NCI-H1092 treated with DMSO at 0.1 percent for 48 hours (cell line): Measurements from ENCODE around the gene ZDHHC19.
"Not testable (repeated sequence)": the region's sequence is repeated elsewhere in the genome, so short reads cannot be mapped to it uniquely, and the experiment has no call there.

Experiments used
- DNase-seq: peaks from one replicate; lab custom pipeline; 2025; lab: John Stamatoyannopoulos, UW

The ZDHHC19 gene

DNA sequence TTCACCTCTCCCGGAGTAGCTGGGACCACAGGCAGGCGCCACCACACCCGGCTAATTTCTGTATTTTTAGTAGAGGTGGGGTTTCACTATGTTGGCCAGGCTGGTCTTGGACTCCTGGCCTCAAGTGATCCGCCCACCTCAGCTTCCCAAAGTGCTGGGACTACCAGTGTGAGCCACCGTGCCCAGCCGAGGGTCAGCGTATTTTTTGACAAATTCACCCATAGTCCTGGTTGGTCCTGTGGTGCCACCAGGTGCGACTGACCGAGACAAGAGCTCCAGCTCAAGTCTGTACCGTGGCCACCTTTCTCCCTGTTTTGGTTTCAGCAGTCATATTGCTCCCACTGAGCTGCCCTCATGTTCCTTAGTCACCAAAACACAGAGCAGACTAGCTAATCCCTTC, 13.9 kb upstream of the ZDHHC19 start:
- DNase-seq: no peak

DNA sequence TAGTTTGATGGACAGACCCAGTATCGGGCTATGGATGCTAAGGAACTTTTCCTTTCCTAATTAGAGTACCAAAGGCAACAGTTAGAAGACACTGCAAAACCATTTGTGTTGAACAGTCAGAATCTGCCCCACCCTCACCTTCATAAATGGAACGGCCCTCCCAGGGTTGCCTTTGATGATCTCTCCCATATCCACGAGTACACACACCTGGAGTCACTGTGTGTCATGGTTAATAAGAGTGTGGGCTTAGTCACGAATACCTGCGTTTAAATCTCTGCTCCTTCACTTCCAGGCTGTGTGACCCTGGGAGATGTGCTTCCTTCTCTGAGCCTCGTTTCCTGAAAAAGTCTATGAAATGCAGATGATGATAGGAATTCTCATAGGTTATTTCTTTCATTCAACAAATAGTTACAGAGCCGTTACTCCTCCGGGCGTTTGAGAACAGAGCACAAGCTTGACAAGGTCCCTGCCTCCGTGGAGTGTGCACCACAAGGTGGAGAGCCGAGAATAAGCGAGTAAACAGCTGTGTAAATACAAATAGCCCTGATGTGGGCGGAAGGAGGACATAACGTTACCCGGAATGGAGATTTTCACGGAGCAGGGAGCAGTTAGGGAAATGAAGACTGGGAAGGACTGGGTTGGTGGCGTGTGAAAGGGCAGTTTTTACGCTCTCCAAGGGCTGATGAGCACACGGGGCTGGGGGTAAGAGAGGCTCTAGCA, 11.8 kb upstream of the ZDHHC19 start:
- DNase-seq: peak; percentile 47

DNA sequence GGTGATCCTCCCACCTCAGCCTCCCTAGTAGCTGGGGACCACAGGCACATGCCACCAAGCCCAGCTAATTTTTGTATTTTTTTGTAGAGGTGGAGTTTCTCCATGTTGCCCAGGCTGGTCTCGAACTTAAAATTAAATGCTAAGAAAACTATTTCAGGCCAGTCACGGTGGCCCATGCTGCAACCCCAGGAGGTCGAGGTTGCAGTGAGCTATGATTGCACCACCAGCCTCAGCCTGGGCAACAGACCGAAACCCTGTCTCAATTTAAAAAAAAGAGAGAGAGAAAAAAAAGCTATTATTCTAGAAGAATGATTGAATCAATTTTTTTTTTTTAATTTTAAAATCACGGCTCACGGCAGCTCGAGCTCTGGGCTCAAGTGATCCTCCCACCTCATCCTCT, 9.8 kb upstream of the ZDHHC19 start:
- no peak for DNase-seq

DNA sequence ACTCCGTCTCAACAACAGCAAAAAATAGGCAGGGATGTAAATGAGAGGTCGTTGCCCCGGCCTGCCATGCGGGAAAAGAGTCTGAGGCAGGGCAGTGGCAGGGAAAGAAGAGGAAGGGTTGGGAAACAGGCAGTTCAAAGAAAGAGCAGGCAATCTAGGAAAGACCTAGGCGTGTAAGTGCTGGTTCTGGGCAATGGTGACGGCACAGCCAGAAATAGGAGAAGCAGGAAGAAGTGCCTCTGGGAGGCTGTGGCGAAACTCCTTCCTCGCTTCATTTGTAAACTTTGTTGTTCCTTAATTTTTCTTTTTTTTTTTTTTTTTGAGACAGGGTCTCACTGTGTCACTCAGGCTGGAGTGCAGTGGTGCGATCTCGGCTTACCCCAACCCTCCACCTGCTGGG, 9.4 kb upstream of the ZDHHC19 start:
- no peak for DNase-seq

DNA sequence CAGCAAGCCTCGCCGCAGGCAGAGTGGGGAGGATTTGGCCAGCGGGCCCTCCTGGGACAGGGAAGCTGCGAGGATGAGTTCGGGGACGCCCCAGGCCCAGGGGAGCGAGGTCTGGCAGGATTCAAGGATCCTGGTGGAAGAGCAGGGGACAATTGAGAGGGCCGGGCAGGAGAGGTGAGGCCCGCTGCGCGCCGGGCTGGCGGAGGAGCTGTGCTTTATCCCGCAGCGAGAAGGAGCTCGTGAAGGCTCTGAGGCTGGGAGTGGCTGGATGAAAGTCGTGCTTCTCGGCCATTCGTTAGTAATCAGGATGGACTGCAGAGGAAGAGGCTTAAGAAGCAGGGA, 8.7 kb upstream of the ZDHHC19 start:
- no peak for DNase-seq

DNA sequence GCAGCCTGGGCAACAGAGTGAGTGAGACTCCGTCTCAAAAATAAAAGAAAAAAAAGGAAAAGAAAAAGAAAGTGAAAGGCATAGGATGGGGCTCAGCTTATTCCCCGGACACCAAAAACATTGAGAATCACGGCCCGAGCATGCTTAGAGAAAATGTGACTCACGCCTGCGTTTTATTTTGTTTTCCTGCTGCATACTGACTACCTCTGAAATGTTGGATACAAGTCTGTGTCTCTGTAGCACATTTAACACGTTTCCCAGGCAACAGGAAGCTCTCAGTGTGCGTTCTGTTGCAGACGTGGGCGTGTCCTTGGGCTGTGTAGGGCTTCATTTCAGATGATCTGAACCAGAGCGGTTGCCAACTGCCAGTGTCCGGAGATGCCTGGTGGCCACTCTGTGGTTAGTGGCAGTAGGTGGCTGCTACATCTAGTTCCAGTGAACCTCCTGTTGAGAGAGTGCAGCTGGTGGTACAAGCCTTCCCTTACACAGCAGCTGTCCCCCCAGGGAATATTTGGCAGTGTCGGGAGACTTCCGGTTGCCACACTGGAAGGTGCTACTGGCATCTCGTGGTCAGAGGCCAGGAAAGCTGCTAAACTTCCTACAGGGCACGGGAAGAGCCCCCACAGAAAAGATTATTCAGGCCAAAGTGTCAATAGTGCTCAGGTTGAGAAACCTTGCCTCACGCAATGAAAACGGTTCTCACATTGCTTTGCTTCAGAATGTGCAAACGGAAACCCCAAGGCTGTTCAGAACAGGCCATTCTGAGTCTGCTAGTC, 8.2 kb upstream of the ZDHHC19 start:
- peak; percentile 44 for DNase-seq

DNA sequence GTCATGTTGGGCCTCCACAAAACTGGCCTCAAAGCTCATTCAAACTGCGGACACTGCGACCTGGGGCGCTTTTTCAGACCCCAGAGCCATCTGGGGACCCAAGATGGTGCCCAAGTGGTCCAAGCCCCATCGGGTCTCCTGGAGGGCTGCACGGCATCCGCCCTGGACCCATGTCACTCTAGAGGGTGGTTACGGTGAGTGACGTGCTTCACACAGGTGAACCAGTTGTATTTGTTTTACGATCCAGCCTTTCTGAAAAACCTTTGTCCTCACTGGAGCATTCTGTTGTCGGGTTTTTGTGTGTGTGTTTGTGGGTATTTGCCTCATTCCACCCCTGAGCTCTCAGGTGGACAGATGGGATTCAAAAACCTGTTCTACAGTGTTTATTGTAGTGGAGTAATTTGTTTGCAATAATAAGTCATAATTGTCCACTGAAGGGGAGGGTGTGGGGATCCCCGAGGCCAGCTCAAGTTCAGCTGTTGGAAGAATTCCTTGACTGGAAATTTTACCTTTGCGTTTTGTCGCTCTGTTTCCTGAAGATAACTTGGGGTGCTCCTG, 7.0 kb upstream of the ZDHHC19 start:
- no peak for DNase-seq

DNA sequence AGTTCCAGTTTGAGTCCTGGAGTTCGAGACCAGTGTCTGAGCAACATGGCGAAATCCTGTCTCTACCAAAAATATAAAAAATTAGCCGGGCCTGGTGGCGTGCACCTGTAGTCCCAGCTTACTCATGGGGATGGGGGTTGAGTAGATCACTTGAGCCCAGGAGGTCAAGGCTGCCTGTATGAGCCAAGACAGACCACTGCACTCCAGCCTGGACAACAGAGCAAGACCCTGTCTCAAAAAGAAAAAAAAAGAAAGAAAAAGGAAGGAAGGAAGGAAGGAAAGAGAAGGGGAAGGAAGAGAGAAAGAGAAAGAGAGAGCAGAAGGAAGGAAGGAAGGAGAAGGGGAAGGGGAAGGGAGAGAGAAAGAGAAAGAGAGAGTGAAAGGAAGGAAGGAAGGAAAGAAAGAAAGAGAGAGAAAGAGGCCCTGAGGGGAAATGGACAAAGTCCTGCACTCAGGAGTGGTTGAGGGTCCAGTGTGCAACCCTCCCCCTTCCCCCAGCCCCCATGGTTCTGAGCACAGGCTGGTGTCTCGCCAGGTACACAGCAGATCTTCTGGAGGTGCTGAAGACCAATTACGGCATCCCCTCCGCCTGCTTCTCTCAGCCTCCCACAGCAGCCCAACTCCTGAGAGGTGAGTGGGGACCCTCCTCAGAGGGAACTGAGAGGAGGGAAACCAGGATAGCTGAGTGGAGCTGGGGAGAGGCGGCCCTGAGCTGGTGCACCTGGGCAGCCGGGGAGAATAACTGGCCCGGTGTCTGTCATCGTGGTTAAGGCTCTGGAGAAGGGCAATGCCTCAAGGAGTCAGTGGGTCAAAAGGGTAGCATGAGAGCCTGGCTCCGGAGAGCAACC, 6.3 kb upstream of the ZDHHC19 start:
- no peak for DNase-seq

DNA sequence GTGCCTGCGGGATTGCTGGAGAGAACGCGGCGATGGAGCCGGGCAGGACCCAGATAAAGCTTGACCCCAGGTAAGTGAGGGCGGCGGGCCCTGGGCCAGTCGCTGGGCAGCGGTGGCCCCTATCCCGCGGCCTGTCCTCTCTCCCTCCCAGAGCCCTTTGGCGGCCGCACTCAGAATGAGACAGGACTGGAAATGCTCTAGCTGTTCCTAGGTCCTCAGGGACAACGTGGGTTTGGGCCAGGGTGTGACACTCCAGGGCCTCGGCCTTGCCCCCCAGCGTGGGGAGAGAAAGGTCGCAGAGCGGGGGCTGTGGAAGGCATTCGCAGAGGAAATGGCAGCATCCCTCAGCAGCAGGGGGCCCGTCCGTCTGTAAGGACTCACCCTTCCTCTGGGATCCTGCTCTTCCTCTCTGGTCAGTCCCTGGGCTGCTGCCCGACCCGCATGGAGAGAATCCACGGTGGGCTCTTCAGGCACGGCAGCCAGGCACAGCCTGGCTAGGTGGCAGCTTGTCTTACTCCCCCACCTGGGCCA, 5.5 kb upstream of the ZDHHC19 start:
- no peak for DNase-seq

DNA sequence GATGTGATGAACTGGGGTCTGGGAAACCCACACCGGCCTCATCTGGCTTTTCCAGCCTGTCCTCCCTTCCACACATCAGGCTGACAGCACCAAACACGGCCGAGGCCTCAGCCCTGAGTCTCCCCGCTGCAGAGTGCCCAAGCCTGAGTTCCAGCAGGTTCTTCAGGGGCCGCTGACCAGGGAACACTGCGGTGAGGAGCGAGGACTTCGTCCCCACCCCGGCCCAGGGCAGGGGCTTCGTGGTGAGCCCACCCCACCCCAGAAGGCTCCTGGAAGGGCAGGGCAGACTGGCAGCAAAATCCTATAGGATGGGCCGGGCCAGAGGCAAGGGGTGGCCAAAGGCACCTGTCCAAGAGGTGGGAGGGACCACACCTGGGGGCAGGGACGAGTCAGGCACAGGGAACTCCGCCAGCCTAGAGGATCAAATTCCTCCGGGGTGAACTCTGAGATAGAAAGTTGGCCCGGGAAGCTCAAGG, 4.9 kb upstream of the ZDHHC19 start, which contains the start of gene SLC51A:
TSS of gene SLC51A (plus strand) at position 446 of the 476 bp plus-strand sequence. CDS start 179 bp downstream, outside the sequence.
- DNase-seq: no peak

DNA sequence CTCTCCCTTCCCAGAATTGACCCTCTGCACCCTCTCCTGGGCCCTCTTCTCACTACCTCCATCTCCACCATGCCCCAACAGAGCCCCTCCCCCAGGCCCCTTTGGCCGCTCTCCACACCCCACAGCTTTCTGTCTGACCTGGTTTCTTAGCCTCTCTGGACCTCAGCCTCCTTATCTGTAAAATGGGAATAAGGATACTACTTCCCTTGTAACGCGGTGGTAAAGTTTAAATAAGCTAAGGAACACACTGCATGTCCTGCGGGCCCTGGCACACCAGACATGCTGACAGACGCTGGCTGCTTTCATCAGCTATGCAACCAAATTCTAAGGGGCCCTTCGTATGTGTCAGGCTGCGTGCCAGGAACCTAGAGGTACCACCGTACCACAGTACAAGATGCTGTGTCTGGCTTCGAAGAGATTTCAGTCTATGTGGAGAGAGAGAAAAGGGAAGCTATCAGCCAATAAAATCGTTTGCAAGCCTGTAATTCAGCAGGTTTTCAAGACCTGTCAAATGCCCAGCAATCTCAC, 4.4 kb upstream of the ZDHHC19 start:
- no peak for DNase-seq

DNA sequence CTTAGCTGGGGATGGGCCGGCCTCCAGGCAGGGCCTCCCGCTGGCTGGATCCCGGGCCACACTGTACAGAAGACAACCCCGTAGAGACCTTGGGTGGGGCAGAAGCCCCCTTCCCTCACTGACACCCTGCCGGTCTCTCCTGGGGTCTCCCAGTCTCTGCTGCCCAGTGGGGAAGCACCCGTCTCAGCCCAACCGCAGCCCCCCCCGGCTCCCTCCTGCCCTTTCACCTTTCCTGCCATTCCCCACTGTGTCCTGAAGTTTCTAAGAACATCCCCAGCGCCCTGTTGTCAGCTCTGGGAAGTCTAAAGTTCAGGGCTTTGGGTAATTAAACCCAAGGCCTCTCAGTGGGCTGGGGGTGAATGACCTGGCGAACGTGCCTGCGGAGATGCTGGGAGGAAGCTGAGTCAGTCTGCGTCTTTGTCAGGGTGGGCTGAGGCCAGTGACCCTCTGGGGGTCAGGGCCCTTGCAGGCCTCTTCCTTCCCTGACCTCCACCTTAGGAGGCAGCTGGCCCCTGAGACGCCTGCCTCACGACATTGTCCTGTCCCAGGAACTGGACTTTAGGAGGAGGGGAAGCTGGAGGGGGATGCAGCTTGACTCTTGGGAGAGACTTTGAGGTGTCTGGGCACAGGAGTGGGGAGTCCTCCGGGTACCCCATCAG, 3.7 kb upstream of the ZDHHC19 start:
- no peak for DNase-seq

DNA sequence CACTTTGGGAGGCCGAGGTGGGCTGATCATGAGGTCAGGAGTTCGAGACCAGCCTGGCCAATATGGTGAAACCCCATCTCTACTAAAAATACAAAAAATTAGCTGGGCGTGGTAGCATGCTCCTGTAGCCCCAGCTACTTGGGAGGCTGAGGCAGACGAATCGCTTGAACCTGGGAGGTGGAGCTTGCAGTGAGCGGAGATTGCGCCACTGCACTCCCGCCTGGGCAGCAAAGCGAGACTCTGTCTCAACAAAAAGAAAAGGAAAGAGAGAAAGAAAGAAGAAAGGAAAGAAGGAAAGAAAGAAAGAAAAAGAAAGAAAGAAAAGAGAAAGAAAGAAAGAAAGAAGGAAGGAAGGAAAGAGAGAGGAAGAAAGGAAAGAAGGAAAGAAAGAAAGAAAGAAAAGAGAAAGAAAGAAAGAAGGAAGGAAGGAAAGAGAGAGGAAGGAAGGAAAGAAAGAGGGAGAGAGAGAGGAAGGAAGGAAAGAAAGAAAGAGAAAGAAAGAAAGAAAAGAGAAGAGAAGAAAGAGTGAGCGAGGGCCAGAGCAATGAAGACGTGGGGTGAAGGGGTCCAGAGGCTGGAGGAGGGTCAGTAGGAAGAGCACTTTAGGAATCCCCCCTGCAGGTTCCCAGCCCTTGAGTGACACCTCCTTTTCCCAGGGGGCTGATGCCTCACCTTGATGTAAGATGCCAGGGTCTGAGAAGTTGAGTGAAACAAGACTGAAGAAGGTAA, 1.1 kb downstream of the ZDHHC19 start:
- DNase-seq: not testable (repeated sequence)

DNA sequence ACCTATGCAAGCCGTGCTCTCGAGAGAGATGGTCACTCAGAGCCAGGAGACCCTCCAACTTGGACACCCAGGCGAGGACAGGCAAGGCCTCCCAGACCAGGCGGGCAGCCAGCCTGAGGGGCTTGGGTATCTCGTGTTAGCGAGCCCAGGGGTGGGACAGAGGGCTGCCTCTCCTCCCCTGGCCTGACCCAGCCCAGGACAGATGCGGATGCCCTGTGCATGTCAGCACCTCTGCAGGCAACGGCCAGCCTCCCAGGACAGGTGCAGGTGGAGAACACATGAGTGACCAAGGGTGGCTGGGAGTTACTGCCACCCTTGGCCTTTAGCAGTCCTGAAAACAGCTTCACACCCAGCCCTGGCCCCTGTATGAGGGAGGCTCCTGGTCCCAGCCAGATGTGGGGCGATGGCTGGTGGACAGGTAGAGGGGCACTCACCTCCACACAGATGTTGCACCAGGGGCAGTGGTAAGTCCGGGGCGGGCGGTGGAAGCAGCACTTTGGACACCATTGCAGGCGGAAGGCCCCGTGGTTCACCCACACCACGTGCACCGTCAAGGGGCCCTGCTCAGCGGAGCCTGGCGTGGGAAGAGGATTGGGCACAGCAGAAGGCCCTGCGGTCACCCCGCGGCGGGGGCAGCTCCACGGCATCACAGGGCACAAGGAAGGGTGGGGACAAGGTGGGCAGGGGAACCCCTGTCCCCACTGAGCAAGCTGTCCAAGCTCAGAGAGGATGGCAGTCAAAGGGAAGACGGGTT, 2.1 kb downstream of the ZDHHC19 start:
- no peak for DNase-seq

DNA sequence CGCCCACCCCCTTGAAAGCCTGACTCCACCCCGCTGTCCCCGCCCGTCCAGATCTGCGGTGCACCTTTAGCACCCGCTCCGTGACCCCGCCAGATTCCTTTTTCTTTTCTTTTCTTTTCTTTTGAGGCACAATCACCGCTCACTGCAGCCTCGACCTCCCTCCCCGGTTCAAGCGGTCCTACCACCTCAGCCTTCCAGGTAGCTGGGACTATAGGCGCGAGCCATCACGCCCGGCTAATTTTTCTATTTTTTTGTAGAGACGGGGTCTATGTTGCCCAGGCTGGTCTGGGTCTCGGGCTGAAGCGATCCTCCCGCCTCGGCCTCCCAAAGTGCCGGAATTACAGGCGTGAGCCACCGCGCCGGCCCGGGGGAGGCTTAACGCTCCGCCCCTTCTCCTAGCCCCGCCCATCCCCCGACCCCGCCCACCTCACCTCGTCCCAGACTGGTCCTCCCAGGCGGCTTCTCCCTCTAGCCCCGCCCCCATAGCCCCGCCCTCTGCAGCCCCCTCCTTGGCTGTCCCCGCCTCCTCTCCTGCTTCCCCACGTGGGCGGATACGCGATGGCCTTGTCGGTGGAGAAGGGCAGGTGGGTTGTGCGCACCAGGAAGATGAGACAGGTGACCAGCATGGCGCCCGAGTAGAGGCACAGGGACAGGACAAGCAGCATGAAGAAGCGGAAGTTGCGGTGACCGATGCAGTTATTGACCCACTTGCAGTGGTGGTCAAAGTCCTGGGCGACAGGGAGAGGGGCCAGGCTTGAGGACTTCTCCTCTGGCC, 3.2 kb downstream of the ZDHHC19 start:
- no peak for DNase-seq

DNA sequence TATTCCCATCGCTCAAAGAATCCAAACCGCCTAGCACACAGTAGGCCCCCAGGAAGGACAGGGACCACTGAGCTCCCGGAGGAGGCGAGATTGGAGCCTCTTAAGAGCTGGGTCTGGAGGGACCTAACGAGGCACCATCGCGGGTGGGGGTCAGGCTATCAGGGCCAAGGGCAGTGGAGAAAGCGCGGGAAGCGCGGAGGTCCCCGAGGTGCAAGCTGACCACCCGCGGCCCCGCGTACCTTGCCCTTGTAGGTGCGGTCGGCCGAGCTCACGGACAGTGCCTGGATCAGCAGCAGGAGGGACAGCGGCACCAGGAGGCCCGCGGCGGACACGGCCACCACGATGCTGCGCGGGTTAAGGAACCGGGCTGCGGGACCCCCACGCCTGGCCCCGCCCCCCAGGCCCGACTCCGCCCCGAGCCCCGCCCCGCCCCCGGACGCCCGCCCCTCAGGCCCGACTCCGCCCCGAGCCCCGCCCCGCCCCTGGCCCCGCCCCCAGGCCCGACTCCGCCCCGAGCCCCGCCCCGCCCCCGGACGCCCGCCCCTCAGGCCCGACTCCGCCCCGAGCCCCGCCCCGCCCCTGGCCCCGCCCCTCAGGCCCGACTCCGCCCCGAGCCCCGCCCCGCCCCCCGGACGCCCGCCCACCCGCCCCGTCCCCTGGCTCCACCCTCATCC, 3.9 kb downstream of the ZDHHC19 start:
- DNase-seq: no peak

DNA sequence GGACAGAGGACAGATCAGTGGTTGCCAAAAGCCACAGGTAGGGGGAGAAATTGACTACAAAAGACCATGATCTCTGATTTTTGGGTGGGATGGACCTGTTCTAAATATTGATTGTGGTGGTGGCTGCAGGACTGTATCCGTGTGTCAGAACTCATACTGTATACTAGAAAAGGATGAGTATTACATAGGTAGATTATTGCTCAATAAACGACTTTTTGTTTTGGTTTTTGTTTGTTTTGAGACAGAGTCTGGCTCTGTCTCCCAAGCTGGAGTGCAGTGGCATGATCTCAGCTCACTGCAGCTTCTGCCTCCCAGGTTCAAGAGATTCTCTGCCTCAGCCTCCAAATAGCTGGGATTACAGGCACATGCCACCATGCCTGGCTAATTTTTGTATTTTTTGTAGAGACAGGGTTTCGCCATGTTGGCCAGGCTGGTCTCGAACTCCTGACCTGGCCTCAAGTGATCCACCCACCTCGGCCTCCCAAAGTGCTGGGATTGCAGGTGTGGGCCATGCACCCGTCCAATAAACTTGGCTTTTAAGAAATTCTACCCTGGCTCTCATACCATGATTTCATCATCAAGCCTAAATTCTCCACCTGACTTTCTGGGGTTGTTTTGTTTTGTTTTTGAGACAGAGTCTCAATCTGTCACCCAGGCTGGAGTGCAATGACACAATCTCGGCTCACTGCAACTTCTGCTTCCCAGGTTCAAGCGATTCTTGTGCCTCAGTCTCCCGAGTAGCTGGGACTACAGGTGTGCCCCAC, 5.6 kb downstream of the ZDHHC19 start:
- DNase-seq: not testable (repeated sequence)

DNA sequence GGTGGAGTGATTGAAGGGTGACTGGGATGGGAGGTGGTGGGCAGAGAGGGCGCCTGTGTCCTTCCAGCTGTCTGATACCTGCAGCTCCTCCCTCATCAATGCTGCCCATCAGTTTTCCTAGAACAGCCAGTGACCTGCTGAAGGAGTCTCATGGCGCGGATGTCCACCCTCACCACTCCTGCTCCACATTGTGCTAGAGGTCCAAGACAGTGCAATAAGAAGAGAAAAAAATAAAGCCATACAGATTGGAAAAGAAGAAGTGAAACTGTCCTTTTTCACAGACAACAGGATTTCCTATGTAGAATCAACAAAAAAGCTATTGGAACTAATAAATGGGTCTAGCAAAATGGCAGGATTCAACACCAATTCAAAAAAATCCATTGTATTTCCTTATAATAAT, 7.4 kb downstream of the ZDHHC19 start:
- no peak for DNase-seq
